Measurements from ENCODE around the gene ST7.

Gene ST7

GRCh38 chr7:117005449-117005848, 52.1 kb downstream of the ST7 start:
- H3K79me2 ChIP-seq (ENCODE audit: insufficient read depth, low read length), result no peaks in the 10 kb centered on the region
- no peaks in the 10 kb centered on the region for H3K9me2 ChIP-seq (replicated peaks; ENCODE audit: low read depth, low read length)
- no peak overlapping the region for H3K4me2 ChIP-seq (ENCODE audit: low read depth, low read length, poor library complexity, severe bottlenecking)
- no peak overlapping the region for H3K9ac ChIP-seq (ENCODE audit: low read depth, low read length, poor library complexity, severe bottlenecking)
- H2AFZ ChIP-seq (ENCODE audit: low read length), result no peak overlapping the region
- TF ChIP-seq EZH2phosphoT487 (IDR thresholded peaks at IDR 0.05; ENCODE audit: borderline replicate concordance) (no peak), CTCF (conservative IDR thresholded peaks at IDR 0.05; ENCODE audit: low read length) (no peak)
- peaks cover 22% of the 10 kb centered on the region for H3K4me1 ChIP-seq (ENCODE audit: insufficient read depth, low read length, poor library complexity, severe bottlenecking)
- H3K9me3 ChIP-seq (ENCODE audit: insufficient read depth, low read depth, low read length), result no peaks in the 10 kb centered on the region
- H3K36me3 ChIP-seq (ENCODE audit: insufficient read depth, low read length), result no peaks in the 10 kb centered on the region
- no peaks in the 10 kb centered on the region for H4K20me1 ChIP-seq (ENCODE audit: insufficient read depth, low read length, poor library complexity, severe bottlenecking)
- H3K27me3 ChIP-seq (ENCODE audit: insufficient read depth, low read length, poor library complexity, severe bottlenecking), result peaks cover 32% of the 10 kb centered on the region
- no peak overlapping the region for H3K4me3 ChIP-seq (ENCODE audit: low read length, poor library complexity, severe bottlenecking)
- no peaks in the 10 kb centered on the region for H3F3A ChIP-seq (ENCODE audit: low read depth)

- peaks cover 35% of the 10 kb centered on the region for H3K4me1 ChIP-seq (ENCODE audit: insufficient read depth, low read length, poor library complexity, severe bottlenecking)
- no peak overlapping the region for H3K4me2 ChIP-seq (ENCODE audit: low read depth, low read length, poor library complexity, severe bottlenecking)
- H3K79me2 ChIP-seq (ENCODE audit: insufficient read depth, low read length), result no peaks in the 10 kb centered on the region
Measured at GRCh38 chr7:117006907-117007684, 53.8 kb downstream of the ST7 start.

GRCh38 chr7:117008118-117008885, 55.0 kb downstream of the ST7 start:
- H3K36me3 ChIP-seq (ENCODE audit: insufficient read depth, low read length), result no peaks in the 10 kb centered on the region
- H3K79me2 ChIP-seq (ENCODE audit: insufficient read depth, low read length), result no peaks in the 10 kb centered on the region
- H3F3A ChIP-seq (ENCODE audit: low read depth), result no peaks in the 10 kb centered on the region
- H2AFZ ChIP-seq (ENCODE audit: low read length), result no peak overlapping the region
- peaks cover 36% of the 10 kb centered on the region for H3K27me3 ChIP-seq (ENCODE audit: insufficient read depth, low read length, poor library complexity, severe bottlenecking)
- TF ChIP-seq CTCF (conservative IDR thresholded peaks at IDR 0.05; ENCODE audit: low read length), result no peak
- TF ChIP-seq EZH2phosphoT487 (IDR thresholded peaks at IDR 0.05; ENCODE audit: borderline replicate concordance), result no peak
- H3K4me1 ChIP-seq (ENCODE audit: insufficient read depth, low read length, poor library complexity, severe bottlenecking), result peaks cover 35% of the 10 kb centered on the region
- H3K4me3 ChIP-seq (ENCODE audit: low read length, poor library complexity, severe bottlenecking), result no peak overlapping the region
- H3K4me2 ChIP-seq (ENCODE audit: low read depth, low read length, poor library complexity, severe bottlenecking), result no peak overlapping the region
- no peaks in the 10 kb centered on the region for H3K9me3 ChIP-seq (ENCODE audit: insufficient read depth, low read depth, low read length)
- no peaks in the 10 kb centered on the region for H4K20me1 ChIP-seq (ENCODE audit: insufficient read depth, low read length, poor library complexity, severe bottlenecking)
- no peaks in the 10 kb centered on the region for H3K9me2 ChIP-seq (replicated peaks; ENCODE audit: low read depth, low read length)
- H3K9ac ChIP-seq (ENCODE audit: low read depth, low read length, poor library complexity, severe bottlenecking), result no peak overlapping the region

More at GRCh38 chr7:117006907-117007684, 53.8 kb downstream of the ST7 start:
- Histone ChIP-seq H3K9me3 (ENCODE audit: insufficient read depth, low read depth, low read length) (no peaks in the 10 kb centered on the region), H3K9ac (ENCODE audit: low read depth, low read length, poor library complexity, severe bottlenecking) (no peak overlapping the region), H3F3A (ENCODE audit: low read depth) (no peaks in the 10 kb centered on the region), H3K36me3 (ENCODE audit: insufficient read depth, low read length) (no peaks in the 10 kb centered on the region), H2AFZ (ENCODE audit: low read length) (no peak overlapping the region), H3K4me3 (ENCODE audit: low read length, poor library complexity, severe bottlenecking) (no peak overlapping the region), H3K27me3 (ENCODE audit: insufficient read depth, low read length, poor library complexity, severe bottlenecking) (peaks cover 36% of the 10 kb centered on the region), H3K9me2 (replicated peaks; ENCODE audit: low read depth, low read length) (no peaks in the 10 kb centered on the region), H4K20me1 (ENCODE audit: insufficient read depth, low read length, poor library complexity, severe bottlenecking) (no peaks in the 10 kb centered on the region)
- TF ChIP-seq CTCF (conservative IDR thresholded peaks at IDR 0.05; ENCODE audit: low read length), result no peak
